ENCODE measurements around the gene BRS3.
A peak's percentile ranks its signal among the peaks of the same experiment; 100 is the strongest.

Gene BRS3

GRCh38 chrX:136495043-136495442, 7.3 kb downstream of the BRS3 start:
- DNase-seq (ENCODE audit: low read depth): no peak

DNA sequence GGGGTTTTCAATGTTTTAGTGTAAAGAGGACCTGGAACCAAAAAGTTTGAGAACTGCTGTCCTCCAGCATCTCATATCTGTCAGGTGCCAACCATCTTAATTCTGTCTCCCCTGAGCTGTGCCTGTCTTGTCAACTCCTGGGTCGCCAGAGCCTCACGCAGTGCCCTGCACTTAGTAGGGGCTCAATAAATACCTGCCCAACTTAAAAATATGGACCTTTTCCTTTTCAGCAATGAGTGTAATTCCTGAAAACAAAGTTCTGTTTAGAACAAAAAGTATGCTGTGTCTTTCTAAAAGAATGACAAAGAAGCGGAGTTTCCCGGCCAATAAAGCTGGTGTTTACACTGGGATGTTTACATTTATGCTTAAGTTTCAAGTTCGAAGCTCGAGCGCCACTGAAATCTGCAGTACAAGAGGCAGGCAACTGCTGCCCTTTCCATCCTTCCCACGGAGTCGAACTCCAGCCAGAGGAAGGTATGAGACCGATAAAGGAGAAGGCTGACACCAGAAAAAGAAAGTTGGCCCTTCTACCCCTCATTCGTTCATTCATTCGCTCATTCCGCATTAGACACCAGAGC, 8.5 kb downstream of the BRS3 start:
- DNase-seq (ENCODE audit: low read depth): no peak

DNA sequence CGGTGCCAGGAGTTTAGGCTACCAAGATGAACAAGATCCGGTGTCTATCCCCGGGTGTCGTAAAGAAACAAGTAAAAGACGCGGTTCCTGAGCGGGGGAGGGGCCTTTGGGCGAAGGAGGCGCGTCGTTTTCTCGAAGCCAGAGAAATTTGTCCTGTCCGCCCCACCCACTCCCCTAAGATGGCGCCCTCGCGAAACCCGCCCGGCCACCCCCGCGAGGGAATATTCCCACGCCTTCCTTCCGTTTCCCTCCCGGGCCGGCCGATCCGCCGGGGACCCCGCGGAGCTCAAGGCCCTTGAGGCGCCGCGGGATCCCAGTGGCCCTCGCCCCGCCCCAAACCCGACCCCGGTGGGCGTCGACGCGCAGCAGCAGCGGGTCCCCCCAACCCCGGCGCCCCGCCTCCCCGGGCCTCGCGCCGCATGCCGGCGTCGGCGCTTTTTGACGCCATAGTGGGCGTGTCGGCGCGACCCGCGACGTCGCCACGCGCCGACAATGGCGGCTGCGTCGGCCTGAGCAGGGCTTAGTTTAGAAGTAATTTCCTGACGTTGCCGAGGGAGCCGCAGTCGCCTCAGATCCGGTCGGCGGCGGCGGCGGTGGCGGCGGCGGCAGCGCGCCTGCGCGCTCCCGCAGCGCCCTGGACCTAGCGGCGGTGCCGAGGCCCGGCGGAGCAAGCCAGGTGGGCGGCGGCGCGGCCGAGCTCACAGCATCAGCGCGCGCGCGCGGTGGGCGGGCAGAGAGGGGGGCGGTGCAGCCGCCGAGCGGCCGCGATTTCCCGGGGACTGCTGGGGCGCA, 9.2 kb downstream of the BRS3 start:
- DNase-seq (ENCODE audit: low read depth): peak; percentile 83

GRCh38 chrX:136497556-136498052, 9.9 kb downstream of the BRS3 start, which contains the start of gene HTATSF1:
HTATSF1 (plus strand) TSS chrX:136497592; CDS start chrX:136497685, 93 bp downstream.
- no peak for DNase-seq (ENCODE audit: low read depth)

- no peak for DNase-seq (ENCODE audit: low read depth)
Observed at GRCh38 chrX:136519069-136519468, 31.3 kb downstream of the BRS3 start.

DNA sequence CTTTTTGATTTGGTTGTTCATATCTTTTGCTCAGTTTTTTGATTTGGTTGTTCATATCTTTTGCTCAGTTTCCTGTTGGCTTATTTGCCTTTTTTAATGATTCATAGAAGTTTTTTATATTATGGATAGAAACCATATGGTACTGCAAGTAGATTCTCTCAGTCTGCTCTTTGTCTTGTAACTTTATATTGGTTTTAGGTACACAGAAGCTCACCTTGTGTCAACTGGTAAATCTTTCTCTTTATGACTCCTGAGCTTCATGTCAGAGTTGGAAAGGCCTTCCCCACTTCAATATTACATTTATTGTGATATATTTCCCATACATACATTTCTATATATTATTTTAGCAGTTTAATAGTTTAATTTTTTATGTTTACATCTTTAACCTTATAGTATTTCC, 36.0 kb downstream of the BRS3 start:
- no peak for DNase-seq (ENCODE audit: low read depth)

DNA sequence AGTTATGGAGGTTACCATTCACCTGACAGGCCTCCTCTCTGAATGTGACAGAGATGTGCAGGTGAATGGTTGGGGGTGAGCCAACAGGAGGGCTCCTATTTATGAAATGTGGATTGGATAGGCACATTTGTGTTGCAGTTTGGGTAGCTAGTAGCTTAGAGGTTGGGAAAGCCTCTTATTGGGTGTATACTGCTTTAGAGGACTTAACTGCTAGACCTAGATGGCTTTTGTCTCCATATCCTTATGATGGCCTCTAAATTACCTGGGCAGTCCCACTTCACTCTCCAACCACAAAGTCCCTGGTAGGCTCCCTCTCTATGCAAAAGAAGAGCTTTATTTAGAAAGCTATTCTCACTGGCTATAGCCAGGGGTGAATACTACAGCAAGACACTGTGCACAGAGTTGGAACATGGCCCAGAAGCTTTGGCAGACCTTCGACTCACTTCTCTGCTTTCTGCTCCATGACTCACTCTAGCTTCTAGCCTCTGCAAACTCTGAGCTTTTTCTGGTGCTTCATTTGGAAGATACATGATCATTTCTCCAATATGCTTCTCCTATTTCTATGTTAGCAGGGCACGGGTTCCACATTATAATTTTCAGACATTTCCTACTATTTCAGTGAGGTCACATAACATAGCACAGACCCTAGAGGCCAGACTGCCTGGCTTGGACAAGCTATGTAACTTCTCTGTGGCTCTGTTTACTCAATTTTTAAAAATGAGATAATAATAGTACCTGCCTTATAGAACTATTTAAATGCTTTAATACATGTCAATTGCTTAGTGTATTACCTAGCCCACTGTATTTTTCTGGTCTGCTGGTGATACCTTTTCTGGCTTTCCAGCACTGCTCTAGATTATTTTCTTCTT, 38.2 kb downstream of the BRS3 start:
- no peak for DNase-seq (ENCODE audit: low read depth)

DNA sequence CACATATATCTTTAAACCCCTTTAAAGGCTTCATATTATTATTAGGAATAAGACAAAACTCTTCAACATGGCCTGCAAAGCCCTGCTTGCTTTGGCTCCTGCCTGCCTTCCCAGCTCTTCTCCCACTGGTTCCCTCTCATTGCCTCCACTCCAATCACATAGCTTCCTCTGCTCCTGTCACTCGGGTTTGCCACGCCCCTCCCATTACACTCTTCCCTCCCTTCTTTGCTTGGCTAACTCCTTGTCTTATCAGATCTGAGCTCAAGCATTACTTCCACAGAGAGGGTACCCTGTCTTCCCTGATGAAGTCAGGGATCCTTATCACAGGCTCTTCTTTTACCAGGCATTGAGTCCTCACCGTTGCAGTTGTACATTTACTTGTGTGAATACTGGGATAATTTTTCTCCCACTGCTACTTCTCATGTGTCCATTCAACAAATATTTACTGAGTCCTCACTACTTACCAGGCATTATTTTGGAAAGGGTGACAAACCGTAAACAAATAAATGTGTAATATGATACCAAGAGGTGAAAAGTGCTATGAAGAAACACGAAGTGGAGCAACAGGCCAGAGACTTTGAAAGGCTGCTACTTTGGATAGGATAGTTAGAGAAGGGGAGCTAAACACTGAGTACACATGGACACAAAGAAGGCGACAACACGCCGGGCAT, 41.0 kb downstream of the BRS3 start:
- DNase-seq (ENCODE audit: low read depth): no peak

DNA sequence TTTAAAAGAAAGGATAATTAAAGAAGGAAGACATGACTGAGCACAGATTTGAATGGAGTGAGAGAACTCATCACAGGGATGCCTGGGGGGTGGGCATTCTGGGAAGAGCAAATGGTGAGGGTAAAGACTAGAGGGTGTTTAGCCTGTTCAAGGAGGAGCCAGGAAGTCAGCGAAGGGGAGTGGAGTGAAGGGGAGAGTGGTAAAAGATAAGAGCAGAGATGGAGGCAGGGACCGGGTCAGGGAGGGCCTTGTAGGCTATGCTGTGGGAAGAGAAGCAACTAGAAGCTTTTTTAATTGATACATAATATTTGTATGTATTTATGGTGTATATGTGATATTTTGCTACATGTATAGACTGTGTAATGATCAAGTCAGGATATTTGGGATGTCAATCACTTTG, 42.0 kb downstream of the BRS3 start:
- DNase-seq (ENCODE audit: low read depth): no peak

DNA sequence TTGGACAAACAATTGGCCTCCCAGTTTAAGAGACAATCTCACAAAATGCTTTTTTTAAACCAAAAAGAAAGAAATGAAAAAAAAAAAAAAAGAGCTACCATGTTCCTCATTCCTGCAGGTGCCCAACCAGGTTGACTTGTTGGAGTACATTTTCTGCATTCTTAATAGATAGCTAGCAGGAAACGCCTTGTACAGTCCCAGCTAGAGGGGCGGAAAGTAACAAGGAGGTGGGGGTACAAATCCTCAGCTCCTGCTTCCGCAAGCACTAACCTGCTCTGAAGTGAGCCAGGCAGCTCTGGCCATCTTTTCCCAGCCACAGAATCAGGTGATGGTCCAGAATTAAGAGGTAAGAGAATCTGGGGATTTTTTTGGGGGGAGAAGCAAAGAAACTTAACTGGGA, 44.2 kb downstream of the BRS3 start, which contains the start of gene VGLL1:
Gene VGLL1, plus strand, starts transcription at position 265 of the 400 bp plus-strand sequence. CDS start 3,806 bp downstream, outside the sequence.
- DNase-seq (ENCODE audit: low read depth): no peak

GRCh38 chrX:136534131-136534530, 46.4 kb downstream of the BRS3 start:
- no peak for DNase-seq (ENCODE audit: low read depth)

- no peak for DNase-seq (ENCODE audit: low read depth)
Observed at GRCh38 chrX:136538811-136539210, 51.1 kb downstream of the BRS3 start.

DNA sequence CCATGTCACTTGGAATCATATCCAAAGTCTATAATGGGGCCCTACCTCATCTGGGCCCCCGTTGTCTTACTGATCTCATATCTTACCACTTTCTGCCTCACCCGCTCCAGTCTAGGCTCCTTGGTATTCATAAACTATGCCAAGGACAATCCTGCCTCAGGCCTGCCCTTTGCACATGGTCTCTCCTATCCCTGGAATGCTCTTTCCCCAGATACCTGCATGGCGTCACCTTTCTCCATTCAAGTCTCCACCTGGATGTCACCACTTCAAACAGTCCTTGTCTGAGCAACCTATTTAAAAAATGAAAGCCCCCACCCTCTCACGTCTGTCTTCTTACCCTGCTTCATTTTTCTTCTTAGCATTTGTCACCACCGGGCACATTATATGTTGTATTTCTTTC, 52.5 kb downstream of the BRS3 start:
- DNase-seq (ENCODE audit: low read depth): no peak

DNA sequence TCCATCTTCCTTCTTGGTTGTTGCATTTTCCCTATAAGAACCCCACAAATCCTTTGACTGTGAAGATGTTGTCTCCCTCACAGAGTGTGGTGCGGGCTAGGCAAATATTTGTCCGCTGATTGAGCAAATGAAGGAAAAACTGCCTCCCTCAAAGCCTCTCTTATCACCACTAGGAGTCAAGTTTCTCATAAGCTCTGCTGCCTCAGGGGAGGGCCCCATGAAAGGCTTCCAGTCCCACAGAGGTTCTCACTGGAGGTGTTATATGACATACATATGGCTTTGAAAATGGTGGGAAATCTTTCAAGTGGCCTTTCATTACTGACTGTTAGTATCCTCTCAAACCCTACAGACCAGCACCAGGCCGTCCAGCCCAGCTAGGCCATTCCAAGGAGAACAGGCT, 53.5 kb downstream of the BRS3 start:
- no peak for DNase-seq (ENCODE audit: low read depth)

GRCh38 chrX:136542281-136542680, 54.5 kb downstream of the BRS3 start:
- no peak for DNase-seq (ENCODE audit: low read depth)
